H1 (cell line): ENCODE results near the gene YEATS2. TPM values are rescaled to one million over a fixed set of nuclear protein-coding genes. Genes with fewer than 3 reads are reported as not detected.

Experiments used
- CTCF ChIA-PET: fragments of 300-600 bp; sonication (Branson Sonifier 250); formaldehyde crosslinking; loops from one replicate; lab custom pipeline; 2021; ENCODE audit not compliant: partially characterized antibody; lab: Charles Lee
- POLR2A ChIA-PET: fragments of 300-600 bp; sonication (Branson Sonifier 250); formaldehyde crosslinking; loops from one replicate; lab custom pipeline; 2021; ENCODE audit warnings: inconsistent platforms; ENCODE audit not compliant: partially characterized antibody; lab: Charles Lee
- DNase-seq, 2 experiments: peaks; one replicate each; pipeline versions ENCODE4 v3.0.0 to v3.0.0-alpha.2; 2010 to 2022; ENCODE audit warnings: low spot score in 2 of 2, low read depth in 1 of 2, mixed read lengths in 1 of 2
- FAIRE-seq: peaks from 2 replicates; lab custom pipeline; 2011; peaks lifted over from hg19 to GRCh38; lab: Jason Lieb, UNC
- H2AFZ ChIP-seq: 2 replicates; pipeline ENCODE4 v1.8.1; 2012; ENCODE audit warnings: low read length, inconsistent platforms
- H2AK5ac ChIP-seq: 2 replicates; pipeline ENCODE4 v1.6.1; 2013; ENCODE audit warnings: low read depth, low read length
- H2BK120ac ChIP-seq: replicated peaks from 2 replicates; pipeline ENCODE3; 2013; ENCODE audit warnings: low read depth, low read length, inconsistent platforms
- H2BK12ac ChIP-seq: 2 replicates; pipeline ENCODE4 v1.6.1; 2013; ENCODE audit warnings: low read depth, low read length
- H2BK15ac ChIP-seq: 2 replicates; pipeline ENCODE4 v1.6.1; 2013; ENCODE audit warnings: low read length
- H2BK20ac ChIP-seq: 2 replicates; pipeline ENCODE4 v1.6.1; 2013; ENCODE audit warnings: low read length
- H2BK5ac ChIP-seq: 2 replicates; pipeline ENCODE4 v1.6.1; 2013; ENCODE audit warnings: low read depth, low read length
- H3K14ac ChIP-seq: 2 replicates; pipeline ENCODE4 v1.6.1; 2013; ENCODE audit warnings: inconsistent platforms; ENCODE audit not compliant: insufficient read length
- H3K18ac ChIP-seq: 2 replicates; pipeline ENCODE4 v1.6.1; 2013; ENCODE audit warnings: low read length; ENCODE audit errors: extremely low read depth
- H3K23ac ChIP-seq: 2 replicates; pipeline ENCODE4 v1.6.1; 2013; ENCODE audit warnings: inconsistent platforms; ENCODE audit not compliant: insufficient read length
- H3K23me2 ChIP-seq: 2 replicates; pipeline ENCODE4 v1.6.1; 2013; ENCODE audit warnings: low read depth, low read length
- H3K27ac ChIP-seq: 2 replicates; pipeline ENCODE4 v1.6.1; 2011; ENCODE audit warnings: low read depth, low read length, inconsistent platforms
- H3K27me3 ChIP-seq, 4 experiments: replicated peaks in 1 of 4; 1 replicate in 1 of 4; 2 replicates in 3 of 4; pipeline versions ENCODE4 v1.6.1 to v1.8.1; 2011 to 2013; ENCODE audit warnings: low read length in 3 of 4, mild to moderate bottlenecking in 3 of 4, inconsistent platforms in 2 of 4, mixed read lengths in 2 of 4, moderate library complexity in 1 of 4; ENCODE audit not compliant: control insufficient read depth in 3 of 4, insufficient read depth in 3 of 4; ENCODE audit errors: extremely low read depth in 1 of 4
- H3K36me3 ChIP-seq, 4 experiments: 2 replicates each; pipeline versions ENCODE4 v1.6.1 to v1.8.1; 2011 to 2013; ENCODE audit warnings: mild to moderate bottlenecking in 4 of 4, low read length in 3 of 4, moderate library complexity in 2 of 4, control low read depth in 1 of 4, inconsistent platforms in 1 of 4; ENCODE audit not compliant: insufficient read depth in 4 of 4, control insufficient read depth in 2 of 4
- H3K4ac ChIP-seq: replicated peaks from 2 replicates; pipeline ENCODE3; 2013; ENCODE audit warnings: low read length, low read depth, mixed read lengths, inconsistent platforms; ENCODE audit not compliant: insufficient read length
- H3K4me1 ChIP-seq, 4 experiments: replicated peaks in 1 of 4; 1 replicate in 1 of 4; 2 replicates in 3 of 4; pipeline versions ENCODE4 v1.6.1 to v1.8.1; 2011 to 2013; ENCODE audit warnings: low read length in 3 of 4, inconsistent platforms in 2 of 4, mixed read lengths in 1 of 4; ENCODE audit not compliant: insufficient read depth in 4 of 4, control insufficient read depth in 3 of 4
- H3K4me2 ChIP-seq, 2 experiments: 2 replicates each; pipeline versions ENCODE4 v1.6.1 to v1.8.1; 2011 to 2013; ENCODE audit warnings: low read depth in 2 of 2, low read length in 2 of 2, control low read depth in 1 of 2, inconsistent platforms in 1 of 2, mild to moderate bottlenecking in 1 of 2; ENCODE audit not compliant: insufficient read depth in 1 of 2
- H3K4me3 ChIP-seq, 4 experiments: fragments of 200-600, 300-600 bp in 1 of 4; sonication (generic), shearing (Covaris generic), sonication (Bioruptor Twin) in 1 of 4; 2 replicates each; pipeline versions ENCODE4 v1.5.1 to v1.8.1; 2011 to 2016; ENCODE audit warnings: low read length in 4 of 4, low read depth in 3 of 4, control low read depth in 2 of 4, inconsistent platforms in 2 of 4, mild to moderate bottlenecking in 2 of 4, mixed read lengths in 1 of 4, moderate library complexity in 1 of 4; ENCODE audit not compliant: insufficient read depth in 2 of 4; ENCODE audit errors: extremely low read depth in 1 of 4
- H3K56ac ChIP-seq: replicated peaks from 2 replicates; pipeline ENCODE3; 2013; ENCODE audit warnings: low read depth, mild to moderate bottlenecking, mixed read lengths, low read length, inconsistent platforms; ENCODE audit not compliant: insufficient read length
- H3K79me1 ChIP-seq: 2 replicates; pipeline ENCODE4 v1.6.1; 2013; ENCODE audit warnings: low read depth, low read length, control low read depth
- H3K79me2 ChIP-seq, 2 experiments: 2 replicates each; pipeline versions ENCODE4 v1.6.1 to v1.8.1; 2012 to 2013; ENCODE audit warnings: low read length in 2 of 2, mild to moderate bottlenecking in 2 of 2, inconsistent platforms in 1 of 2; ENCODE audit not compliant: insufficient read depth in 2 of 2, control insufficient read depth in 1 of 2
- H3K9ac ChIP-seq, 4 experiments: replicated peaks in 1 of 4; 1 replicate in 1 of 4; 2 replicates in 3 of 4; pipeline versions ENCODE4 v1.6.1 to v1.8.1; 2011 to 2013; ENCODE audit warnings: low read depth in 3 of 4, low read length in 3 of 4, control low read depth in 2 of 4, mild to moderate bottlenecking in 2 of 4, moderate library complexity in 2 of 4, inconsistent platforms in 1 of 4; ENCODE audit errors: extremely low read depth in 1 of 4
- H3K9me3 ChIP-seq, 2 experiments: 2 replicates each; pipeline versions ENCODE4 v1.6.1 to v1.8.1; 2012 to 2013; ENCODE audit warnings: mild to moderate bottlenecking in 2 of 2, moderate library complexity in 2 of 2, control low read depth in 1 of 2, inconsistent platforms in 1 of 2, low read depth in 1 of 2, low read length in 1 of 2, mixed read lengths in 1 of 2; ENCODE audit not compliant: insufficient read depth in 2 of 2
- H4K20me1 ChIP-seq, 2 experiments: replicated peaks in 1 of 2; 2 replicates each; pipeline versions ENCODE3 to v1.8.1; 2011 to 2013; ENCODE audit warnings: inconsistent platforms in 2 of 2, low read length in 2 of 2, mild to moderate bottlenecking in 1 of 2; ENCODE audit not compliant: insufficient read depth in 2 of 2, control insufficient read depth in 1 of 2
- H4K5ac ChIP-seq: 2 replicates; pipeline ENCODE4 v1.6.1; 2013; ENCODE audit warnings: low read length, low read depth, mixed read lengths, inconsistent platforms; ENCODE audit not compliant: insufficient read length
- H4K8ac ChIP-seq: 2 replicates; pipeline ENCODE4 v1.8.0; 2013; ENCODE audit warnings: mild to moderate bottlenecking, moderate library complexity, low read length, inconsistent platforms; ENCODE audit not compliant: insufficient read depth; ENCODE audit errors: extremely low read depth
- H4K91ac ChIP-seq: replicated peaks from 2 replicates; pipeline ENCODE3; 2013; ENCODE audit warnings: low read length, mixed read lengths, inconsistent platforms; ENCODE audit not compliant: insufficient read length
- BRCA1 ChIP-seq: IDR thresholded peaks from 2 replicates; pipeline ENCODE4 v1.6.1; 2012; ENCODE audit warnings: low read depth, low read length, improper control_type of control experiment
- CHD1 ChIP-seq: IDR thresholded peaks from 2 replicates; pipeline ENCODE4 v1.6.1; 2012; ENCODE audit warnings: low read depth, low read length, improper control_type of control experiment
- CTCF ChIP-seq, 3 experiments: IDR thresholded peaks; 1 replicate in 2 of 3; 2 replicates in 1 of 3; pipeline versions ENCODE4 v1.5.1 to v1.6.1; 2011; ENCODE audit warnings: low read length in 3 of 3, mild to moderate bottlenecking in 3 of 3, inconsistent platforms in 2 of 3, low read depth in 1 of 3, moderate library complexity in 1 of 3; ENCODE audit not compliant: insufficient read depth in 1 of 3; ENCODE audit errors: control extremely low read depth in 1 of 3
- EGR1 ChIP-seq: IDR thresholded peaks from 2 replicates; pipeline ENCODE4 v1.6.1; 2011; ENCODE audit warnings: low read depth, low read length, borderline replicate concordance
- KDM4A ChIP-seq: IDR thresholded peaks from one replicate; pipeline ENCODE4 v1.7.1; 2012; ENCODE audit warnings: low read depth, mild to moderate bottlenecking, moderate library complexity, low read length, inconsistent platforms; ENCODE audit not compliant: severe bottlenecking
- PHF8 ChIP-seq: fragments of 200-600 bp; sonication (generic); conservative IDR thresholded peaks from 2 replicates; pipeline ENCODE4 v1.7.1; 2012; ENCODE audit warnings: low read depth, mild to moderate bottlenecking, inconsistent platforms, low read length, moderate library complexity
- POLR2AphosphoS5 ChIP-seq: IDR thresholded peaks from 2 replicates; pipeline ENCODE4 v1.6.1; 2011; ENCODE audit warnings: low read depth, low read length
- RFX5 ChIP-seq: IDR thresholded peaks from 2 replicates; pipeline ENCODE4 v1.6.1; 2011; ENCODE audit warnings: low read depth, low read length, improper control_type of control experiment, borderline replicate concordance
- SAP30 ChIP-seq: fragments of 300-600 bp; sonication (generic); IDR thresholded peaks from 2 replicates; pipeline ENCODE4 v1.7.1; 2012; ENCODE audit warnings: low read length, moderate library complexity, mild to moderate bottlenecking, inconsistent platforms; ENCODE audit not compliant: insufficient read depth, insufficient replicate concordance
- SIRT6 ChIP-seq: IDR thresholded peaks from one replicate; pipeline ENCODE4 v1.7.1; 2012; ENCODE audit warnings: low read length, inconsistent platforms
- SRF ChIP-seq: IDR thresholded peaks from 2 replicates; pipeline ENCODE4 v1.6.1; 2011; ENCODE audit warnings: mild to moderate bottlenecking, low read depth, low read length, moderate library complexity
- TBP ChIP-seq: IDR thresholded peaks from 2 replicates; pipeline ENCODE4 v1.6.1; 2011; ENCODE audit warnings: low read depth, low read length, improper control_type of control experiment
- TEAD4 ChIP-seq: IDR thresholded peaks from 2 replicates; pipeline ENCODE4 v1.6.1; 2012; ENCODE audit warnings: low read depth, low read length, inconsistent platforms, mixed read lengths
- whole genome bisulfite sequencing, 2 experiments: shearing (Covaris generic) in 1 of 2; methylation state at CpG; one replicate each; pipeline versions ENCODE4 v1.1.6 to v1.1.7; 2013 to 2015; ENCODE audit warnings: low lambda C conversion rate in 2 of 2, mixed read lengths in 2 of 2, inconsistent platforms in 1 of 2, low coverage in 1 of 2, missing lambda C conversion rate in 1 of 2; ENCODE audit not compliant: insufficient replicate concordance in 2 of 2, insufficient coverage in 1 of 2, insufficient read length in 1 of 2; ENCODE audit errors: extremely low coverage in 1 of 2, missing lambda C conversion rate in 1 of 2; 5-methylcytosine and 5-hydroxymethylcytosine counted together
- polyA plus RNA-seq, 7 experiments: library from polyadenylated mRNA; depleted of rRNA in 3 of 7; stranded (reverse) in 5 of 7; unstranded in 2 of 7; fragments of >200 nt in 5 of 7; fragments of 200-250 nt in 2 of 7; gene quantifications; 1 replicate in 5 of 7; 2 replicates in 1 of 7; 4 replicates in 1 of 7; pipeline versions ENCODE4 v1.2.1 to v1.2.3, GENCODE V29; 2011 to 2013; ENCODE audit warnings: missing spikeins in 2 of 7, mixed read lengths in 2 of 7
- total RNA-seq: library from RNA; stranded (reverse); fragmentation: NEBNext Ultra II Directional; extraction: Animal tissue kit (Norgen Biotek cat#: 25700); gene quantifications from 2 replicates; pipeline ENCODE4 v1.2.1, GENCODE V29; 2021

Gene YEATS2
- total and polyA plus RNA-seq, 2 of the 8 experiments (the other 6 are each of a cell fraction or from before 2014, with no cell fraction given) = 35.3 to 53.7 TPM

- peaks cover under 1 to 13% (median 12%) of the 10 kb centered on the region in 4 experiments; a peak in 6 of 8 replicates for H3K36me3 ChIP-seq
- TF ChIP-seq SRF (no peak), RFX5 (no peak), TEAD4 (no peak), TBP (no peak), POLR2AphosphoS5 (no peak), SIRT6 (no peak), SAP30 (no peak), BRCA1 (no peak), PHF8 (no peak), KDM4A (no peak), CHD1 (no peak), EGR1 (no peak), CTCF (IDR thresholded peaks at IDR 0.05; ENCODE audit: control extremely low read depth in 1 of 3, insufficient read depth in 1 of 3, low read depth in 1 of 3, low read length in 3 of 3) (no peak)
These were observed 130.9 kb downstream of the YEATS2 start for GRCh38 chr3:183828538-183828870.

More at GRCh38 chr3:183828538-183828870, 130.9 kb downstream of the YEATS2 start:
- H3K27ac ChIP-seq = no peak overlapping the region
- no peak overlapping the region for H4K8ac ChIP-seq
- ChIA-PET CTCF (no interaction called here), POLR2A (no interaction called here)
- peaks cover 13% of the 10 kb centered on the region; the same call in 1 of the 2 replicates for H3K23me2 ChIP-seq
- H3K27me3 ChIP-seq = peaks cover 0 to 3% (median 0%) of the 10 kb centered on the region in 4 experiments; a peak in 3 of 7 replicates
- H3K56ac ChIP-seq = no peak overlapping the region
- no peak overlapping the region for H3K9ac ChIP-seq
- no peak overlapping the region for H3K4me3 ChIP-seq
- no peak overlapping the region for H3K18ac ChIP-seq
- H2AK5ac ChIP-seq = no peak overlapping the region
- WGBS, 2 experiments = 91% methylated on average over 7 of the region's 7 CpGs; no CpG with 5 or more reads in 1 of the 2 experiments
- no peaks in the 10 kb centered on the region for H3K79me2 ChIP-seq
- no peak overlapping the region for H4K91ac ChIP-seq
- H3K4ac ChIP-seq = no peak overlapping the region
- H3K9me3 ChIP-seq = no peaks in the 10 kb centered on the region
- peaks cover 0 to 4% of the 10 kb centered on the region in 2 experiments for H4K20me1 ChIP-seq
- H2BK20ac ChIP-seq = no peak overlapping the region
- no peak overlapping the region for H3K4me2 ChIP-seq
- H2BK120ac ChIP-seq = no peak overlapping the region
- H2AFZ ChIP-seq = no peak overlapping the region
- H3K79me1 ChIP-seq = no peaks in the 10 kb centered on the region
- no peak overlapping the region for H4K5ac ChIP-seq
- no peak overlapping the region for H3K23ac ChIP-seq
- FAIRE-seq (no peak), DNase-seq (no peak)
- H2BK15ac ChIP-seq = no peak overlapping the region
- no peak overlapping the region for H2BK5ac ChIP-seq
- no peak overlapping the region for H2BK12ac ChIP-seq
- peaks cover 0 to 7% (median 1%) of the 10 kb centered on the region in 4 experiments; a peak in 4 of 7 replicates for H3K4me1 ChIP-seq
- no peak overlapping the region for H3K14ac ChIP-seq
